Endodermal cell (in vitro differentiated cells): Measurements from ENCODE around the gene DPY19L2. TPM values are rescaled to one million over a fixed set of nuclear protein-coding genes. Genes with fewer than 3 reads are reported as not detected.
"Not testable (repeated sequence)": the region's sequence is repeated elsewhere in the genome, so short reads cannot be mapped to it uniquely, and the experiment has no call there.

ENCODE experiments used
- DNase-seq: peaks from one replicate; pipeline ENCODE4 v3.0.0-alpha.2; 2017
- H3K27ac ChIP-seq: 2 replicates; pipeline ENCODE4 v1.5.1; 2013; ENCODE audit warnings: mild to moderate bottlenecking, low read depth, low read length, moderate library complexity
- H3K27me3 ChIP-seq: 2 replicates; pipeline ENCODE4 v1.6.1; 2013; ENCODE audit warnings: mild to moderate bottlenecking, low read length, moderate library complexity; ENCODE audit not compliant: insufficient read depth, control insufficient read depth, poor library complexity, severe bottlenecking
- H3K36me3 ChIP-seq: 2 replicates; pipeline ENCODE4 v1.7.0; 2013; ENCODE audit warnings: mild to moderate bottlenecking, low read length, moderate library complexity; ENCODE audit not compliant: control insufficient read depth, insufficient read depth
- H3K4me1 ChIP-seq: one replicate; pipeline ENCODE4 v1.7.0; 2013; ENCODE audit warnings: low read length; ENCODE audit not compliant: control insufficient read depth, insufficient read depth
- H3K4me3 ChIP-seq: 2 replicates; pipeline ENCODE4 v1.5.1; 2013; ENCODE audit warnings: mild to moderate bottlenecking, low read length, moderate library complexity
- H3K9ac ChIP-seq: 2 replicates; pipeline ENCODE4 v1.6.1; 2013; ENCODE audit warnings: mild to moderate bottlenecking, low read length, moderate library complexity; ENCODE audit not compliant: poor library complexity, severe bottlenecking; ENCODE audit errors: extremely low read depth
- H3K9me3 ChIP-seq: 2 replicates; pipeline ENCODE4 v1.6.1; 2013; ENCODE audit warnings: mild to moderate bottlenecking, low read length, moderate library complexity; ENCODE audit not compliant: control insufficient read depth
- H3K27ac Mint-ChIP-seq: 2 replicates; pipeline ENCODE4 v1.8.0; 2020; ENCODE audit warnings: mixed read lengths
- H3K27me3 Mint-ChIP-seq: 2 replicates; pipeline ENCODE4 v1.8.0; 2021; ENCODE audit warnings: mild to moderate bottlenecking, mixed read lengths; ENCODE audit not compliant: insufficient read depth
- H3K36me3 Mint-ChIP-seq: 2 replicates; pipeline ENCODE4 v1.8.0; 2020; ENCODE audit warnings: low read depth, mixed read lengths
- H3K4me1 Mint-ChIP-seq: 2 replicates; pipeline ENCODE4 v1.8.0; 2020; ENCODE audit warnings: mixed read lengths
- H3K4me3 Mint-ChIP-seq: 2 replicates; pipeline ENCODE4 v1.8.0; 2020; ENCODE audit warnings: mild to moderate bottlenecking, moderate library complexity, mixed read lengths
- H3K9me3 Mint-ChIP-seq: 2 replicates; pipeline ENCODE4 v1.8.0; 2020; ENCODE audit warnings: mild to moderate bottlenecking, mixed read lengths
- CTCF ChIP-seq: fragments of 200-600 bp; sonication (generic); conservative IDR thresholded peaks from 2 replicates; pipeline ENCODE4 v1.5.0; 2021; ENCODE audit warnings: antibody characterized with exemption, mild to moderate bottlenecking
- WGBS, 2 experiments: methylation state at CpG; one replicate each; pipeline versions ENCODE4 v1.1.5 to v1.1.7; 2013; ENCODE audit warnings: missing lambda C conversion rate in 2 of 2, mixed read lengths in 1 of 2; ENCODE audit not compliant: insufficient coverage in 1 of 2, insufficient read length in 1 of 2; 5-methylcytosine and 5-hydroxymethylcytosine counted together
- total RNA-seq, 2 donors: library from RNA; stranded (reverse); fragmentation: NEBNext Ultra II Directional in 1 of 2; extraction: Animal tissue kit (Norgen Biotek cat#: 25700) in 1 of 2; gene quantifications; 2 replicates in 1 of 2; 3 replicates in 1 of 2; pipeline ENCODE4 v1.2.1, GENCODE V29; 2021

DPY19L2 gene
- total RNA-seq, 2 donors from 2014 or later: 8.6 to 11.0 TPM

- not testable (repeated sequence) for H3K4me3 ChIP-seq, H3K9ac ChIP-seq, H3K4me1 ChIP-seq, H3K27ac Mint-ChIP-seq, H3K27me3 ChIP-seq, H3K36me3 Mint-ChIP-seq, H3K27me3 Mint-ChIP-seq, H3K27ac ChIP-seq, H3K36me3 ChIP-seq, H3K9me3 Mint-ChIP-seq, DNase-seq, H3K4me3 Mint-ChIP-seq, H3K4me1 Mint-ChIP-seq, H3K9me3 ChIP-seq
- no CpG with 5 or more reads among the region's 1 CpG for WGBS, 2 experiments
These were observed 44.8 kb upstream of the DPY19L2 start for GRCh38 chr12:63712979-63713680.

GRCh38 chr12:63712376-63712974, 44.2 kb upstream of the DPY19L2 start:
- H3K9me3 ChIP-seq, H3K36me3 ChIP-seq, H3K9ac ChIP-seq, H3K4me1 Mint-ChIP-seq, H3K27ac Mint-ChIP-seq, H3K4me3 ChIP-seq, H3K4me3 Mint-ChIP-seq, H3K27ac ChIP-seq, DNase-seq, H3K36me3 Mint-ChIP-seq, H3K4me1 ChIP-seq, H3K27me3 ChIP-seq, H3K27me3 Mint-ChIP-seq, H3K9me3 Mint-ChIP-seq: not testable (repeated sequence)
- WGBS, 2 experiments: no CpG with 5 or more reads among the region's 2 CpGs

- H3K4me1 Mint-ChIP-seq, H3K9ac ChIP-seq, H3K36me3 ChIP-seq, H3K9me3 Mint-ChIP-seq, H3K27ac Mint-ChIP-seq, H3K4me3 Mint-ChIP-seq, H3K36me3 Mint-ChIP-seq, H3K4me3 ChIP-seq, H3K4me1 ChIP-seq, H3K27ac ChIP-seq, H3K9me3 ChIP-seq, H3K27me3 Mint-ChIP-seq, DNase-seq, H3K27me3 ChIP-seq: not testable (repeated sequence)
- WGBS, 2 experiments: 96 to 100% methylated on average over 1 of the region's 2 CpGs
These were observed 43.0 kb upstream of the DPY19L2 start for GRCh38 chr12:63711339-63711738.

- Mint-ChIP-seq H3K27me3 (no peaks in the 10 kb centered on the region), H3K27ac (no peak overlapping the region), H3K4me1 (no peaks in the 10 kb centered on the region), H3K36me3 (no peaks in the 10 kb centered on the region), H3K9me3 (no peaks in the 10 kb centered on the region), H3K4me3 (no peak overlapping the region)
- Histone ChIP-seq H3K27ac (no peak overlapping the region), H3K4me3 (no peak overlapping the region), H3K4me1 (no peaks in the 10 kb centered on the region), H3K36me3 (no peaks in the 10 kb centered on the region), H3K27me3 (no peaks in the 10 kb centered on the region), H3K9me3 (no peaks in the 10 kb centered on the region), H3K9ac (no peak overlapping the region)
- no peak for DNase-seq
- TF ChIP-seq CTCF: no peak
- 92 to 100% methylated on average over 1 to 3 of the region's 3 CpGs for WGBS, 2 experiments
These were observed 38.0 kb upstream of the DPY19L2 start for GRCh38 chr12:63706336-63706735.

- not testable (repeated sequence) for DNase-seq, H3K9me3 Mint-ChIP-seq, H3K27ac ChIP-seq, H3K27ac Mint-ChIP-seq, H3K27me3 Mint-ChIP-seq, H3K36me3 ChIP-seq, H3K36me3 Mint-ChIP-seq, H3K27me3 ChIP-seq, H3K4me3 ChIP-seq, H3K4me1 Mint-ChIP-seq, H3K4me3 Mint-ChIP-seq, H3K9ac ChIP-seq, H3K4me1 ChIP-seq, H3K9me3 ChIP-seq
- WGBS, 2 experiments: 93 to 100% methylated on average over 2 to 3 of the region's 3 CpGs
These were observed 31.5 kb upstream of the DPY19L2 start for GRCh38 chr12:63699678-63700382.

- not testable (repeated sequence) for H3K36me3 Mint-ChIP-seq, DNase-seq, H3K9me3 Mint-ChIP-seq, H3K27ac ChIP-seq, H3K4me1 ChIP-seq, H3K9ac ChIP-seq, H3K27me3 Mint-ChIP-seq, H3K27ac Mint-ChIP-seq, H3K27me3 ChIP-seq, H3K4me3 Mint-ChIP-seq, H3K9me3 ChIP-seq, H3K36me3 ChIP-seq, H3K4me3 ChIP-seq, H3K4me1 Mint-ChIP-seq
- no CpG with 5 or more reads among the region's 2 CpGs for WGBS, 2 experiments
These were observed 30.7 kb upstream of the DPY19L2 start for GRCh38 chr12:63699011-63699410.
